ENCODE measurements around the gene NT5C.
A peak's percentile ranks its signal among the peaks of the same experiment; 100 is the strongest.

NT5C gene

GRCh38 chr17:75154195-75155106, 22.9 kb upstream of the NT5C start, which contains the start of gene JPT1:
TSS of gene JPT1 (minus strand) at chr17:75154512. CDS start at chr17:75154397, 115 bp downstream.
- peak within 1 kb of the TSS; percentile 85 for H3K4me2 ChIP-seq (ENCODE audit: low read length)
- peaks cover 26% of the 10 kb centered on the region for H3K4me1 ChIP-seq (ENCODE audit: control insufficient read depth, low read length)
- no peaks in the 10 kb centered on the region for H3K9me2 ChIP-seq (replicated peaks; ENCODE audit: control insufficient read depth, low read length)
- peak within 1 kb of the TSS; percentile 63 for H3K27ac ChIP-seq (ENCODE audit: low read depth, low read length)
- peaks cover 14% of the 10 kb centered on the region for H3F3A ChIP-seq (ENCODE audit: control insufficient read depth, insufficient read depth)
- no peaks in the 10 kb centered on the region for H3K27me3 ChIP-seq (ENCODE audit: control insufficient read depth, low read length)
- peak within 1 kb of the TSS; percentile 94 for H3K4me3 ChIP-seq (ENCODE audit: low read length)
- peaks cover 10% of the 10 kb centered on the region for H4K20me1 ChIP-seq (ENCODE audit: control insufficient read depth, insufficient read depth, low read depth, low read length)
- no peak for TF ChIP-seq CTCF (IDR thresholded peaks at IDR 0.05; ENCODE audit: low read depth, low read length, poor library complexity, severe bottlenecking)
- no peak for TF ChIP-seq EZH2phosphoT487 (IDR thresholded peaks at IDR 0.05; ENCODE audit: borderline replicate concordance, low read length)
- peaks cover 41% of the 10 kb centered on the region for H3K36me3 ChIP-seq (ENCODE audit: control insufficient read depth, low read length)
- H3K79me2 ChIP-seq (ENCODE audit: control insufficient read depth, low read length): peaks cover 51% of the 10 kb centered on the region
- no peaks in the 10 kb centered on the region for H3K9me3 ChIP-seq (ENCODE audit: control insufficient read depth, insufficient read depth, low read length)

DNA sequence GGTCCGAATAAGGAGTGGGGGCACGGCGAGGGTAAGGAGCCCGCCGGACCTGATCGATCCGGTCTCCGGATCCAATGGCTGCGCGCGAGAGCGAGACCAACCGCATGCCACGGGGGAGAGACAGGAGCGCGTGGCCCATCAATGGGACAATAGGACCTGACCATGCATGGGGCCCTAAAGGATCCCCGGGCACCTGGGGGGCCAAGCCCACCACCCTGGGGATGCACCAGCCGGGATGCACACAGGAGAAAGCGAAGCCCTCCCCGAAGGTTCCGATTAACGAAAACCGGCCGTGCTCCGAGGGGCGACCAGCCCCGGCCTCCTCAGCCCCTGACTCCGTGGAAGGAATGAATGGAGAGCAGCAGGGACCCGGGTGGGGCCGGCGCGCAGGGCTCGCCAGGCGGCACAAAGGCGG, 22.2 kb upstream of the NT5C start:
- no peaks in the 10 kb centered on the region for H3K9me3 ChIP-seq (ENCODE audit: control insufficient read depth, insufficient read depth, low read length)
- no peak for TF ChIP-seq EZH2phosphoT487 (IDR thresholded peaks at IDR 0.05; ENCODE audit: borderline replicate concordance, low read length)
- no peak for TF ChIP-seq CTCF (IDR thresholded peaks at IDR 0.05; ENCODE audit: low read depth, low read length, poor library complexity, severe bottlenecking)
- peak overlapping the region; percentile 94 for H3K4me3 ChIP-seq (ENCODE audit: low read length)
- H3K36me3 ChIP-seq (ENCODE audit: control insufficient read depth, low read length): peaks cover 38% of the 10 kb centered on the region
- peaks cover 26% of the 10 kb centered on the region for H3K4me1 ChIP-seq (ENCODE audit: control insufficient read depth, low read length)
- H3K79me2 ChIP-seq (ENCODE audit: control insufficient read depth, low read length): peaks cover 57% of the 10 kb centered on the region
- no peaks in the 10 kb centered on the region for H3K9me2 ChIP-seq (replicated peaks; ENCODE audit: control insufficient read depth, low read length)
- peaks cover 11% of the 10 kb centered on the region for H3F3A ChIP-seq (ENCODE audit: control insufficient read depth, insufficient read depth)
- peak overlapping the region; percentile 46 for H3K27ac ChIP-seq (ENCODE audit: low read depth, low read length)
- H4K20me1 ChIP-seq (ENCODE audit: control insufficient read depth, insufficient read depth, low read depth, low read length): peaks cover 10% of the 10 kb centered on the region
- H3K27me3 ChIP-seq (ENCODE audit: control insufficient read depth, low read length): no peaks in the 10 kb centered on the region
- H3K4me2 ChIP-seq (ENCODE audit: low read length): peak overlapping the region; percentile 85

DNA sequence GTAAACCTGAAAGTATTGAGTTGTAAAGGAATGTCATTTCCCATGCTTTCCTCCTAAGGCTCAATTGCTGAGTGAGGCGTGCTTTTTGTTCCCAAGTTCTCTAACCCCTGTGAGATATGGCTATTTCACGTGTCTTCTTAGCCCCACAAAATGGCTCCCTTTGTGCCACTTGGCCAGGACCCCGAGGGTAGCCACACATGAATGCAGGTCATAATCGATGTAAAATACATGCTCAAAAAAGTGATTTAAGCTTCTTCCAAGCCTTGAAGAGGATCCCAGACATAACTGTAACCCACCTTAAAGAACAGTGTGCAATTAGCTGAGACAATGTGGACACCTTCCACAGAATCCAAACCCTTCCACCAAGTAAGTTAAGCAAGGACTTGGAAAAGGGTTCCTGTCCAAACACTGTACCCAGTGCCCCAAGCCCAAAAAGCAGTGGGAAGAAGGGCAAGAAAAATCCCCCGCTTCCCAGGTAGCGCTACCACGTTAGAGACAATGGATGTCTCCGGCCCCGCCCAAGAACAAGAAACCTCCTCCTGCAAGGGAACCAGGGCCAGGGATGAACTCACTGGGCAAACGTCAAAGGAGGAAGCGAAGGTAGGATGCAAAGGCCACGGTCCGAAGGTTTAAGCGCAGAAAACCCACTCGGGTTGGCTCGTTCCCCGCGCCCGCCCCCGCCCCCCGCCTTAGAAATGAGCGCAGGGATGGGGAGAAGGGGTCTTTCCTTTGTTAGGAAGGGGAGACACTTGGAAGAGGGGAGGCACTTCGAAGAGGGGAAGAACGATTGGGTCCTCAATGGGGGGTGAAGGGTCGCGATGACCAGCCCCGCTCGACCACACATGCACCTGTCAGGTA, 21.6 kb upstream of the NT5C start:
- Histone ChIP-seq H3K9me2 (replicated peaks; ENCODE audit: control insufficient read depth, low read length) (no peaks in the 10 kb centered on the region), H3K36me3 (ENCODE audit: control insufficient read depth, low read length) (peaks cover 45% of the 10 kb centered on the region), H4K20me1 (ENCODE audit: control insufficient read depth, insufficient read depth, low read depth, low read length) (peaks cover 10% of the 10 kb centered on the region), H3K4me1 (ENCODE audit: control insufficient read depth, low read length) (peaks cover 26% of the 10 kb centered on the region), H3K4me2 (ENCODE audit: low read length) (peak overlapping the region; percentile 85), H3K27ac (ENCODE audit: low read depth, low read length) (peak overlapping the region; percentile 46), H3K79me2 (ENCODE audit: control insufficient read depth, low read length) (peaks cover 64% of the 10 kb centered on the region), H3K9me3 (ENCODE audit: control insufficient read depth, insufficient read depth, low read length) (no peaks in the 10 kb centered on the region), H3K27me3 (ENCODE audit: control insufficient read depth, low read length) (no peaks in the 10 kb centered on the region), H3K4me3 (ENCODE audit: low read length) (peak overlapping the region; percentile 94), H3F3A (ENCODE audit: control insufficient read depth, insufficient read depth) (peaks cover 14% of the 10 kb centered on the region)
- TF ChIP-seq CTCF (IDR thresholded peaks at IDR 0.05; ENCODE audit: low read depth, low read length, poor library complexity, severe bottlenecking) (no peak), EZH2phosphoT487 (IDR thresholded peaks at IDR 0.05; ENCODE audit: borderline replicate concordance, low read length) (no peak)

All from DOHH2 (cell line).